ENCODE data around the gene PAM16.

Gene PAM16

DNA sequence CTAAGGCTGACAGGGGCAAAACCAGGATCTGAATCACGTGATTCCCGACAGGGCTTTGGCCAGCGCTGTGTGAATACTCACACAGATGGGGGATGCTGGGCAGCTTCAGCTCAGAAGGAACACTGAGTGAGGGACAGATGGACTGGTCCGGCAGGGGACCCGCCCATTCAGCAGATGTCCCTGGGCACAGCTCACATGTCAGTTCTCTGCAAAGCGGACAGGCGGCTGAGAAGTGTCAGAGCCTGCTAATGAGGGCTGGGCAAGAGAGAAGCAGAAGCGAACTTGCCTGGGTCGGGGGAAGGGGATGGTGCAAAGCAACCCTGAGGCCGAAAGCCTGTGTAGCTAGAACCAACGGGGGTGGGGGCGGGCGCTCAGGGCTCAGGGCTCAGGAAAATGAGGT, 47.1 kb downstream of the PAM16 start:
- Histone ChIP-seq H3K36me3 (ENCODE audit: insufficient read depth, insufficient read length, low read length) (peaks cover 38% of the 10 kb centered on the region), H3K4me1 (ENCODE audit: insufficient read depth, insufficient read length) (peaks cover 22% of the 10 kb centered on the region), H3K9me3 (ENCODE audit: insufficient read depth, low read length) (no peaks in the 10 kb centered on the region), H3K27me3 (ENCODE audit: insufficient read depth, insufficient read length) (no peaks in the 10 kb centered on the region), H3K9ac (ENCODE audit: insufficient read length, low read depth) (peak overlapping the region; percentile 21), H3K4me3 (ENCODE audit: insufficient read length, low read depth) (no peak overlapping the region)
- DNase-seq (ENCODE audit: low read depth, low spot score), result no peak
- TF ChIP-seq ZNF274 (IDR thresholded peaks at IDR 0.05; ENCODE audit: low read depth, low read length) (no peak), SUZ12 (IDR thresholded peaks at IDR 0.05; ENCODE audit: extremely low read depth, insufficient read depth, insufficient read length) (no peak)

DNA sequence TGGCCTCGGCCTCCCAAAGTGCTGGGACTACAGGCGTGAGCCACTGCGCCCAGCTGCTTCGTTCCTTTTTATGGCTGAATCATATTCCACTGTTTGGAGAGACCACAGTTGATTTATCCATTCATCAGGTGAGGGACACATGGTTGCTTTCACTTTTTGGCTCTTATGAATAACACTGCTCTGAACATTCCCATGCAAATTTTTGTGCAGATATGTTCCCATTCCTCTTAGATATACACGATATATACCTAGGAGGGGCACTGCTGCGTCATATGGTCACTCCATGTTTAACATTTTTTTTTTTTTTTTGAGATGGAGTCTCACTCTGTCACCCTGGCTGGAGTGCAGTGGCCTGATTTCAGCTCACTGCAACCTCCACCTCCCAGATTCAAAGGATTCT, 49.2 kb downstream of the PAM16 start:
- TF ChIP-seq SUZ12 (IDR thresholded peaks at IDR 0.05; ENCODE audit: extremely low read depth, insufficient read depth, insufficient read length) (no peak), YY1 (IDR thresholded peaks at IDR 0.05; ENCODE audit: insufficient read depth, insufficient read length) (no peak), ZNF274 (IDR thresholded peaks at IDR 0.05; ENCODE audit: low read depth, low read length) (no peak)
- Histone ChIP-seq H3K9ac (ENCODE audit: insufficient read length, low read depth) (no peak overlapping the region), H3K4me3 (ENCODE audit: insufficient read length, low read depth) (no peak overlapping the region), H3K4me1 (ENCODE audit: insufficient read depth, insufficient read length) (peaks cover 26% of the 10 kb centered on the region), H3K36me3 (ENCODE audit: insufficient read depth, insufficient read length, low read length) (peaks cover 38% of the 10 kb centered on the region), H3K9me3 (ENCODE audit: insufficient read depth, low read length) (no peaks in the 10 kb centered on the region), H3K27me3 (ENCODE audit: insufficient read depth, insufficient read length) (no peaks in the 10 kb centered on the region)
- DNase-seq (ENCODE audit: low read depth, low spot score), result no peak

DNA sequence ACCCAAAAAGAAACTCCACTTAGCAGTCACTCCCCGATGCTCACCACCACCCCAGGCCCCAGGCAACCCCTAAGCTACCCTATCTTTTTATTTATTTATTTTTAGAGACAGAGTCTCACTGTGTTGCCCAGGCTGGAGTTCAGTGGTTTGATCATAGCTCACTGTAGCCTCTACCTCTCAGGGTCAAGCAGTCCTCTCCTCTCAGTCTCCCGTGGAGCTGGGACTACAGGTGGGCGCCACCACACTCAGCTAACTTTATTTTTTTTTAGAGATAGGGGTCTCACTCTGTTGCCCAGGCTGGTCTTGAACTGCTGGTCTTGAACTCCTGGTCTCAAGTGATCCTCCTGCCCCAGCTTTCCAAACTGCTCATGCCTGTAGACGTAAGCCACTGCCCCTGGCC, 49.9 kb downstream of the PAM16 start:
- TF ChIP-seq SUZ12 (IDR thresholded peaks at IDR 0.05; ENCODE audit: extremely low read depth, insufficient read depth, insufficient read length) (no peak), YY1 (IDR thresholded peaks at IDR 0.05; ENCODE audit: insufficient read depth, insufficient read length) (no peak)
- DNase-seq (ENCODE audit: low read depth, low spot score), result no peak
- H3K27me3 ChIP-seq (ENCODE audit: insufficient read depth, insufficient read length), result no peaks in the 10 kb centered on the region
- peaks cover 35% of the 10 kb centered on the region for H3K36me3 ChIP-seq (ENCODE audit: insufficient read depth, insufficient read length, low read length)
- H3K9ac ChIP-seq (ENCODE audit: insufficient read length, low read depth), result no peak overlapping the region
- H3K9me3 ChIP-seq (ENCODE audit: insufficient read depth, low read length), result no peaks in the 10 kb centered on the region
- H3K4me1 ChIP-seq (ENCODE audit: insufficient read depth, insufficient read length), result peaks cover 20% of the 10 kb centered on the region
- no peak overlapping the region for H3K4me3 ChIP-seq (ENCODE audit: insufficient read length, low read depth)

DNA sequence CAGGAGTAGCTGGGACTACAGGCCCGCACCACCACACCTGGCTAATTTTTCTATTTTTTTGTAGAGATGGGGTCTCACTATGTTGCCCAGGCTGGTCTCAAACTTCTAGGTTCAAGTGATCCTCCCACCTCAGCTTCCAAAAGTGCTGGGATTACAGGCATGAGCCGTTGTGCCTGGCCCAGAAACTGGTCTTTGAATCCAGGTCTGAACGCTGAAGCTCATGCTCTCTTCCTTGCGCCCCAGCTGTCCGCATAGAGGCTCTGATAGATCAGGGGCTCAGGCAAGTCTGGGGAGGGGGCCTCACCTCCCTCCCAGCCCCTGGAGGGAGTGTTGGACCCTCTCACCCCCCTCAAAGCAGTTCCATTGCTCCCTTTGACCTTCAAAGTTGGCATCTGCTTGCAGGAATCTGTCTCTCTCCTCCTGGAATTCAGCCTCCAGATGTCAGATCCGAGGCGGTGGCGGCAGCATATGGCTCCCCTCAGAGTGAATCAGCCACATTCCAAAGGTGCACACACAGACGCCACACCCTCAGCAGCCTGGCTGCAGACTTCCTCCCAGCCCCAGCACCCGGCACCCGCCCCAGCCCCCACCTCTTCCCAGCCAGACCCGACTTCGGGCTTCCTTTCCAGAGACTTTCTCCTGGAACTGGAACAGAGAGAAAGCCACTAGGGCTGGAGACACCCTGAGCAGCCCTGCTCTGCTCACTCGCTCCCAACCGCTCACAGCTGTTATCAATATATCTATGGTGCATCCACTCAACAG, 52.2 kb downstream of the PAM16 start:
- Histone ChIP-seq H3K27me3 (ENCODE audit: insufficient read depth, insufficient read length) (no peaks in the 10 kb centered on the region), H3K4me1 (ENCODE audit: insufficient read depth, insufficient read length) (peaks cover 16% of the 10 kb centered on the region), H3K4me3 (ENCODE audit: insufficient read length, low read depth) (no peak overlapping the region), H3K9ac (ENCODE audit: insufficient read length, low read depth) (peak overlapping the region; percentile 66), H3K9me3 (ENCODE audit: insufficient read depth, low read length) (no peaks in the 10 kb centered on the region), H3K36me3 (ENCODE audit: insufficient read depth, insufficient read length, low read length) (peaks cover 24% of the 10 kb centered on the region)
- peak; percentile 88 for DNase-seq (ENCODE audit: low read depth, low spot score)
- TF ChIP-seq ZNF274 (IDR thresholded peaks at IDR 0.05; ENCODE audit: low read depth, low read length) (no peak), SUZ12 (IDR thresholded peaks at IDR 0.05; ENCODE audit: extremely low read depth, insufficient read depth, insufficient read length) (no peak), YY1 (IDR thresholded peaks at IDR 0.05; ENCODE audit: insufficient read depth, insufficient read length) (no peak)

- no peak for DNase-seq (ENCODE audit: low read depth, low spot score)
- Histone ChIP-seq H3K9me3 (ENCODE audit: insufficient read depth, low read length) (no peaks in the 10 kb centered on the region), H3K4me1 (ENCODE audit: insufficient read depth, insufficient read length) (peaks cover 20% of the 10 kb centered on the region), H3K36me3 (ENCODE audit: insufficient read depth, insufficient read length, low read length) (peaks cover 12% of the 10 kb centered on the region), H3K27me3 (ENCODE audit: insufficient read depth, insufficient read length) (no peaks in the 10 kb centered on the region), H3K9ac (ENCODE audit: insufficient read length, low read depth) (peak overlapping the region; percentile 26), H3K4me3 (ENCODE audit: insufficient read length, low read depth) (no peak overlapping the region)
- TF ChIP-seq ZNF274 (IDR thresholded peaks at IDR 0.05; ENCODE audit: low read depth, low read length), result no peak
- no peak for TF ChIP-seq YY1 (IDR thresholded peaks at IDR 0.05; ENCODE audit: insufficient read depth, insufficient read length)
- TF ChIP-seq SUZ12 (IDR thresholded peaks at IDR 0.05; ENCODE audit: extremely low read depth, insufficient read depth, insufficient read length), result no peak
Observed at GRCh38 chr16:4297480-4297879, 53.6 kb downstream of the PAM16 start.

GRCh38 chr16:4295581-4295980, 55.5 kb downstream of the PAM16 start:
- Histone ChIP-seq H3K27me3 (ENCODE audit: insufficient read depth, insufficient read length) (no peaks in the 10 kb centered on the region), H3K9ac (ENCODE audit: insufficient read length, low read depth) (no peak overlapping the region), H3K4me3 (ENCODE audit: insufficient read length, low read depth) (no peak overlapping the region), H3K9me3 (ENCODE audit: insufficient read depth, low read length) (no peaks in the 10 kb centered on the region), H3K4me1 (ENCODE audit: insufficient read depth, insufficient read length) (peaks cover 30% of the 10 kb centered on the region), H3K36me3 (ENCODE audit: insufficient read depth, insufficient read length, low read length) (no peaks in the 10 kb centered on the region)
- TF ChIP-seq YY1 (IDR thresholded peaks at IDR 0.05; ENCODE audit: insufficient read depth, insufficient read length) (no peak), ZNF274 (IDR thresholded peaks at IDR 0.05; ENCODE audit: low read depth, low read length) (no peak), SUZ12 (IDR thresholded peaks at IDR 0.05; ENCODE audit: extremely low read depth, insufficient read depth, insufficient read length) (no peak)
- no peak for DNase-seq (ENCODE audit: low read depth, low spot score)

GRCh38 chr16:4293822-4294457, 57.2 kb downstream of the PAM16 start:
- Histone ChIP-seq H3K27me3 (ENCODE audit: insufficient read depth, insufficient read length) (no peaks in the 10 kb centered on the region), H3K4me1 (ENCODE audit: insufficient read depth, insufficient read length) (peaks cover 28% of the 10 kb centered on the region), H3K4me3 (ENCODE audit: insufficient read length, low read depth) (no peak overlapping the region), H3K9ac (ENCODE audit: insufficient read length, low read depth) (peak overlapping the region; percentile 79), H3K9me3 (ENCODE audit: insufficient read depth, low read length) (no peaks in the 10 kb centered on the region), H3K36me3 (ENCODE audit: insufficient read depth, insufficient read length, low read length) (no peaks in the 10 kb centered on the region)
- no peak for DNase-seq (ENCODE audit: low read depth, low spot score)
- no peak for TF ChIP-seq SUZ12 (IDR thresholded peaks at IDR 0.05; ENCODE audit: extremely low read depth, insufficient read depth, insufficient read length)
- TF ChIP-seq YY1 (IDR thresholded peaks at IDR 0.05; ENCODE audit: insufficient read depth, insufficient read length), result no peak
- TF ChIP-seq ZNF274 (IDR thresholded peaks at IDR 0.05; ENCODE audit: low read depth, low read length), result no peak

Measured in NT2/D1 (cell line).